ENCODE results near the gene TRNT1.

Gene TRNT1

DNA sequence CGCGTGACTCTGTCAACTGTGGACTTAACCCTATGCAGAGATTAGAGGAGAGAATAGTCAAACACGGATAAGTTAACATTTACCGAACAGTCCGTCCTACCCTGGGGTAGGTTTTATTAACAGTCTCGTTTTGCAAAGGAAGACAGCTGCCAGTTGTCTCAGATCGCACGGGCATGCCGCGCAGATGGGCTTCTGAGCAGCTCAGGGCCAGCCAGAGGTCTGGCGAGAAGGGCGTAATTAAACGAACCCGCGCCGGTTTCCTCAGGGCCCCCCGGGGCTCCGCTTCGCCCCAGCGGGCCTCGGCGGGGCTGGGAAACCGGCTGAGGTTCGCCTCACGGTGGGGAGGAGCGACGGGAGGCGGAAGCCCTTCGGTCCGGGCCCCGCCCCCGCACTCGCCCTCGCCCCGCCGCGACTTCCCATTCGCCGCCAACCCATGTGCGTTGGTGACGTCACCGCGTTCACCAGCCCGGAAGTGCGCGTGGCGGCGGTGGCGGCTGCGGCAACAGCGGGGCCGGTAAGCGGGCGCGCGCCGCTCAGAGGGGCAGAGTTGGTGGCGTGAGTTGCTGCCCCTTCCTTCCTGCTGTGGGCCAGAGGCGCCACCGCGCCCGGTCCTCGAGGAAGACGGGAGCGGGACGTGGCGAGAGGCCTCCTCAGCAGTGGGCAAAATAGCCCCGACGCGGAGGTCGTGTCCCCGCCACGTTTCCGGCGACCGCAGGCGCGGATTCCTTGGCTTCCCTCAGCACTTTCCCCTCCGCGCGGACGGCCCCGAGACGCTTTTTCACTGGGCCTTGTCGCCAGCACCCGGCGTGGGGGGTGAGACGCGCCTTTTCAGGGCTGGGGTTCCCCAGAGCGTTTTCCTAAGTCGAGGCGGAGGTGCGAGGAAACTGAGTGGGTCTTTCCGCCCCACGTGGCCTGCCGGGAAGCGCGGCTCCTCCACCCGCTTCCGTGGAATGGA lies at the start of gene TRNT1:
Gene TRNT1 (plus strand): TSS at position 464 of the 955 bp plus-strand sequence. CDS start 2,101 bp downstream, outside the sequence.
- DNase-seq: peak; percentile 96 to 98
- TF ChIP-seq GATA1 (IDR thresholded peaks at IDR 0.05; ENCODE audit: low read depth, low read length) (no peak), POLR2A (IDR thresholded peaks at IDR 0.05; ENCODE audit: low read length) (peak; percentile 94)

DNA sequence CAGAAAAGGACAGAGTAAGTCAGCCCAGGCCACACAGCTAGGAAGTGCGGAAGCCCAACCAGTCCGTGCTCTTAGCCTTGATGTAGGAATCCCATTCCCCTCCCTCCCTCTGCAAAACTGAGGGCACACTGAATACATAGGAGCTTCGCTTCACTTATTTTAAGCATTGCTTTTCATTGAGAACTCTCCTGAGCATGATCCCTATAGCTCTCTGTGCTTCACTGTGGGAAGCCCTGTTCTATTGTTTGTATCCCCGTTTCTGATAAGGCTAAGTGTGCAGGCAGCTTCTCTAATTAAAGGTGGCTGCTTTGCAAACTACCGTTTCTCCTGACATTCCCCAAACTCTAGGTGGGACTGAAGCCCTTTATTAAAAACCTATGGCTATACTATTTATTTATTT lies 46.4 kb upstream of the TRNT1 start:
- DNase-seq: no peak
- TF ChIP-seq POLR2A (IDR thresholded peaks at IDR 0.05; ENCODE audit: low read length) (no peak), GATA1 (IDR thresholded peaks at IDR 0.05; ENCODE audit: low read depth, low read length) (no peak)

DNA sequence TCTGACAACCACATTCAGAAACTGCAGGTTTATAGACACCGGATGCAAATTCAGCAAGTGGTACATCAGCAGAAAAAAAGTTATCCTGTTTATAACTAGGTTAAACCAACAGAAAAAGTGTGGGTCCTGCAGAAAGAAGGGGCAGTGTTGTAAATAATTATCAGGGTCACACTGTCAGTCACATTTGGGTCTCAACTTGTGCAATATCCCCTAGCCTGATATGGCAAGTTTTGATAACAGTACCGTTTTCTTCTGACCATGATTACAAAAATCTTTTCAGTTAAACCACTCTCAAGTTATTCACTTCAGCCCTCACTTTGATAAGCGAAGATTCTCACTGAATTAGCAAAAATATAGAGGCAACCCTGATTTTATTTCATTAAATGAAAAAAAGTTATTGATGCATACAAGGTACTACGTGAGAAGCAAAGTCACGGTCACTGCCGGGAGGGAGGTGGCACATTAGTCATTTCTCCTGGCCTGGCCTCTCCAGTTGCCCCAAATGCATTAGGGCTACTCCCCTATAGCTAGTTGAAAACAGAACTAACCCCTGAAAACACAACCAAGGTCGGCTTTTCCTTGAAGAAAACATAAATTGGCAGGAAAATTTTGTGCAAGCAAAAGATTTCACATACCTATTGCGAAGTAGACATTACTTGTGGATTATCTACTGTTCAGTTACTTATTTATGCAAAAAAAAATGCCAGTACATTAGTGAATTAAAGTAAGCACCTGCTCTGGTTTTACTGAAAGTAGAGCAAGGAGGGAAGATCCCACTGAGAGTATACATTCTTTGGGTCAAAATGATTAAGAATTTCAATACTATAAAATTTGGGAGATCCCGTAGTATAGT lies 45.1 kb upstream of the TRNT1 start:
- no peak for DNase-seq
- TF ChIP-seq GATA1 (IDR thresholded peaks at IDR 0.05; ENCODE audit: low read depth, low read length) (no peak), POLR2A (IDR thresholded peaks at IDR 0.05; ENCODE audit: low read length) (no peak)

- TF ChIP-seq GATA1 (IDR thresholded peaks at IDR 0.05; ENCODE audit: low read depth, low read length): no peak
- TF ChIP-seq POLR2A (IDR thresholded peaks at IDR 0.05; ENCODE audit: low read length): no peak
- DNase-seq: no peak
These were observed 44.4 kb upstream of the TRNT1 start for GRCh38 chr3:3082234-3082924.

- TF ChIP-seq GATA1 (IDR thresholded peaks at IDR 0.05; ENCODE audit: low read depth, low read length): no peak
- no peak for TF ChIP-seq POLR2A (IDR thresholded peaks at IDR 0.05; ENCODE audit: low read length)
These were observed 41.9 kb upstream of the TRNT1 start for GRCh38 chr3:3084890-3085289.

GRCh38 chr3:3085782-3086181 lies 41.0 kb upstream of the TRNT1 start:
- no peak for DNase-seq
- TF ChIP-seq GATA1 (IDR thresholded peaks at IDR 0.05; ENCODE audit: low read depth, low read length): no peak
- TF ChIP-seq POLR2A (IDR thresholded peaks at IDR 0.05; ENCODE audit: low read length): no peak

More at GRCh38 chr3:3084890-3085289, 41.9 kb upstream of the TRNT1 start:
- DNase-seq: no peak

GRCh38 chr3:3086239-3086638 lies 40.5 kb upstream of the TRNT1 start:
- no peak for DNase-seq
- TF ChIP-seq POLR2A (IDR thresholded peaks at IDR 0.05; ENCODE audit: low read length): no peak
- no peak for TF ChIP-seq GATA1 (IDR thresholded peaks at IDR 0.05; ENCODE audit: low read depth, low read length)

- DNase-seq: no peak
- TF ChIP-seq POLR2A (IDR thresholded peaks at IDR 0.05; ENCODE audit: low read length) (no peak), GATA1 (IDR thresholded peaks at IDR 0.05; ENCODE audit: low read depth, low read length) (no peak)
These were observed 39.5 kb upstream of the TRNT1 start for GRCh38 chr3:3087279-3087678.

DNA sequence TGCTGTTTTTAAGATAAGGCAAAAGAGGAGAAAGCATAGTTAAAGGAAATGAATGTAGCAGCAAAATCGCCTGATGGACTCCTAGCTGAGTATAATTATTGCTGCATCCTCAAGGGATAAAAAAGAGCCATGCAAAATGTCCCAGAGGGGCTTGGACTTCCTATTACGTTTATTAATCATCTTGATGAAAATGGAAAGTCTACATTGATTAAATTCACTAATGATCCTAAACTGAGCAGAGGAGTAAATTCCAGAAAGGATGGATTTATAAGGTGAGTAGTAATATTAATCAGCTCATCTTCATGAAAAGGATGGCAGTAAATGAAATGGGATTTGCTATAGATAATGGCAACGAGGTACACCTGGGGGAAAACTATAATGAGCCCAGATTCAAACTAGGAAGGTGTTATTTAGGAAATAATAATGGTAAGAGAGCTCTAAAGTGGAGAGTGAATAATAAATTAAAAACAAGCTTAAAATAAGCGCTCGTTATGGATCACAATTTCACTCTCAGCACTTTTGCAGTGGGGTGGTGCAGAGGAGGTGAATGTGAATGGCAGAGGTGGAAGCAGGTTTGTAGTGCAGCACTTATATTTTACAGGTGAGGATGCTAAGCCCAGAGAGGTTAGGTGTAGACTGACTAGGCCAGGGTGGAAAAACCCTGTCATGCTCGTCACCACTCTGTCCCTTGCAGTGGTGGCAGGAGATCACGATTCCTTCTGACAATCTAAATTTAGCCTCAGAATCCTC lies 38.8 kb upstream of the TRNT1 start:
- TF ChIP-seq POLR2A (IDR thresholded peaks at IDR 0.05; ENCODE audit: low read length) (no peak), GATA1 (IDR thresholded peaks at IDR 0.05; ENCODE audit: low read depth, low read length) (no peak)
- DNase-seq: no peak

DNA sequence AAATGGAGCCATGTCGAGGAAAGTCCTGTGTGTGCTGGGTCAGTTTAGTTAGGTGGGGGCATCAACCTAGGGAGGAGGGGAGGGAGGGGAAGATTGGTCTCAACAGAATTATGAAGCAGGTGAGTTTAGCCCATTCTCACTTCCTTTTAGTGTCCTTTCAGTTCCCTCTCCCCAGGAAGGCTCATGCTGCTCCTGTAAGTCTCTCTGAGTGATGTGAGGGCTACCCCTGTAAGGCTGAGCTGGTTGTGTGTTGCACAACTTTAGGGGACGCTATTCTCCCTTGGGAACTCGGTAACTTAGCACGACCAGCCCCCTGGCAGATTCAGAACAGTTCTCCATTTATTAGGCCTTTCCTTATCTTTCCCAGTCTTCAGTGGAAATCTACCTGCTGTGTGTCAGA lies 37.7 kb upstream of the TRNT1 start:
- DNase-seq: no peak
- no peak for TF ChIP-seq POLR2A (IDR thresholded peaks at IDR 0.05; ENCODE audit: low read length)
- no peak for TF ChIP-seq GATA1 (IDR thresholded peaks at IDR 0.05; ENCODE audit: low read depth, low read length)

DNA sequence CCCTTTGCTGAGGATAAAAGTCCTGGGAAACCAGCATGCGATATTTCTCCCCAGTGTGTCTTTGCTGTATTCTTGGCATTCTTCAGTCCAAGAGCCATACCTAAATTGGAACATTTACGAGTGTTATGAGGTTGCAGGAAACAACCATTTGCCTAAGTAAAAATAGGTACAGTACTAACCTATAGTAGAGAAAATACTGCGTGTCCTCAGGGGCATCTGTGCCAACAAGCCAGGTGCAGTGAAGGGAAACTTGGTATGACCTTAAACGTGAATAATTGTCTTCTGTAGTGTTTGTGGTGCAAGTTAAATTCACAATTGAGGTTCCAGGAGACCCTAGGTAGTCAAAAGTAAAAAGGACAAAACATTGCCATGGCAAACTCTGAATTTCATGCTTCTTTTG lies 28.8 kb upstream of the TRNT1 start:
- no peak for DNase-seq
- no peak for TF ChIP-seq GATA1 (IDR thresholded peaks at IDR 0.05; ENCODE audit: low read depth, low read length)

DNA sequence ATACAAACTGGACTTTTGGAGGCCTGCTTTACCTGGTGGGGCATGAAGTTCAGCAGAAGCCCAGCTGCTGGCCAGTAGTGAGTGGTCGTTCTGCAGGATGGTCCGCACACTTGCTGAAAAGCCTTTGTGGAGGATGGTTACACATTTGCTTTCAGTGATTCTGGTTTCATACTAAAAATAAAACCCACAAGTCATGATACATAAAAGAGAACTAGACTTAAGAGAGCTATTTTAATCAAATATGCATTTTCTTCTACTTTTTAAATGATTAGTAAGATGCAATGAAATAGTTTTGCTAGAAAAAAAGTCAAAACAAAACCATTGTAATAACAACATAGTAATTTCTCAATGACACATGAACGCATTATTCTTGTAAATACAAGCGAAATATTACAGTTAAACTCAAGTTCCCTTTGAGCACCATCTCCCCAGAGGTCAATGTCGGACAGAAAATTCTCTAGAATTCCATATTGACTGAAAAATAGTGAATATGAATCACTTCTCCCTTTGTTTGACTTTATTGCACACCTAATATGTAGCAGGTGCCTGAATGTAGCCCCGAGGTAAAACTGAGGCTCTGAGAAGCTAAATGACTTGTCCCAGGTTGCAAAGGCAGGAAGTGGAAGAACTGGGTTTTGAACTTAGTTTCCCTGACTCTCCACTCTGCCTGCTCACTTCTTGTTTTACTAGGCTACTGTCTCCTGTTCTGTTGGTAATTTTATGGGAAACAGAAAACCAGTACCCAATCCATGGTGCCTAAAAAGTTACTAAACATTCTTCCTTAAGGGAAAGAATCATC lies 24.9 kb upstream of the TRNT1 start:
- TF ChIP-seq POLR2A (IDR thresholded peaks at IDR 0.05; ENCODE audit: low read length) (no peak), GATA1 (IDR thresholded peaks at IDR 0.05; ENCODE audit: low read depth, low read length) (no peak)
- no peak for DNase-seq
